NCI-H1105 treated with DMSO at 0.1 percent for 48 hours (cell line): ENCODE measurements around the gene PRKCZ.

Source experiments
- DNase-seq: peaks from one replicate; lab custom pipeline; 2025; lab: John Stamatoyannopoulos, UW

Gene PRKCZ

DNA sequence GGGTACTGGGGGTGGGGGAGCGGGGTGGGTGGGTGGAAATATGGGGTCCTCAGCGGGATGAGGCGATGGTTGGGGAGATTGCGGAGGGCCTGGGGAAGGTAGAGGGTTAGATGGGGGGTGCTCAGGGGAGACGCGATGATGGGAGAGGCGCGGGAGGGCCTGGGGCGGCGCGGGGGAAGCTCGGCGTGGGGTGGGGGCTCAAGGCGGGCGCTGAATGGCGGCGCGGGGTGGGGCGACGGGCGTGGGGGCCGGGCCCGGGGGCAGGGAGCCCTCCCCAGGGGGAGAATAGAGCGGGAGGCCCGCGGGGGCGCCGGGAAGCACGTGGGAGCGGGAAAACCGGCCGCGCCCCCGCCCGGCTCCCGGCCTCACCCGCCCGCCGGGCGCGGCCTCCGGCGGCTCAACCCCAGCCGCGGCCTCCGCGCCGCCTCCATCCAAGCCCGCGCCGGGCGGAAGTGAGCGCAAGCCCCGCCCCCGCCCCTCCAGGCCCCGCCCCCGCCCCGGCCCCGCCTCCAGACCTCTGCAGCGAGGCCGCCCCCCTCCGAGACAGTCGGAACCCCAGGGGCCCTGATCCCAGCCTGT lies 144.2 kb downstream of the PRKCZ start, which contains the start of gene FAAP20:
FAAP20 (minus strand) TSS at position 454 of the 579 bp plus-strand sequence; CDS start at position 431, 23 bp downstream.
- peak; percentile 45 for DNase-seq

DNA sequence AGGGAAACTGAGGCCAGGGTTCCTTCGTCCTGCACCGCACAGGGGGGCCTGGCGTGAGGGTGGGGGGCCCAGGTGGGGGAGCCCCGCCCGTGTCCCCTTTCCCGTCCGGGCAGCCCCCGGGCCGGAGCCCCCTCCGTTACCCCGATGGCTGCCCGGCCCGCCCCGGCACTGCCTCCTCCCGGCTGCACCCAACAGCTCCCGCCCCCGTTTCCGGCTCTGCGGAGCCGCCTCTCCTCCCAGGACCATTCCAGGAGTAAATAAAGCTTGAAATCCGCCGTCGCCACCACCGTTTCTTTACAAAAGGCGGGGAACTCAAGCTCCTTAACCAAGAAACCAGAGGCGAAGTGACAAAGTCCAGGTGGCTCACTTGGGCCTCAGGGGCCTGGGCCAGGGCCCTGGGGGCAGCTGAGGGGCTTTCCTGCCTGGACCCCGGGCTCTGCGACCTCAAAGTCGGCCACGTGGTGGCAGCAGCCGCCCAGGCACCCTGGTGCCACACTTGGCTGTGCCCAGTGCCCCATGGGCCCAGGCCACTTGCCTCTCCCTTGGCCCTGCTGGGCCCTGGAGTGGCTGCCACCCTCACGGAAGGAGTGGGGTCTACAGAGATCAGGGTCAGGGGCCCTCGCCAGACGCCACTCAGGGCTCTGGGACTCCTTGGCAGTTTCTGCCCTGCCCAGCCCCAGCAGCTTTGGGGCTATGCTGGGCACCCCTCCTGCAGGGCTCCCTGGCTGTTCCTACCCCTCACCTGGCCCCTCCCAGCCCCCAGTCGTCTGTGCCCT lies 144.9 kb downstream of the PRKCZ start:
- DNase-seq, result peak; percentile 68

DNA sequence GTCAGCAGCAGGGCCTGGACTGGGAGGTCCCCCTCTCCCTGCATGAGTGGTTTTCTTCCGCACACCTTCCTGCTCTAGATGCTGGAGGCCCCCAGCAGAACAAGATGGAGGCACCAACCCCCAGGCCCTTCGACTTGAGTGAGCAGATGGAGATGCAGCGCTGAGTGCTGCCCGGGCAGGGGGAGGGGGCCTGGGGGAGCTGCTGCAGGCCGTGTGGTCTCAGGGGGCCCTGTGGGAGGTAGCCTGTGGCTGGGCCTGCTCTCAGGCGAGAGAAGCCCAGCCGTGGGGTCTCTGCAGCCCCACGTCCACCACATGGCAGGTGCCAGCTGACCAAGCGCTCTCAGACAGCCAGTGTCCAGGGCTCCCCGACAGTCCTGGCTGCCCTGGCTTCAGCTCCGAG lies 145.6 kb downstream of the PRKCZ start:
- no peak for DNase-seq

DNA sequence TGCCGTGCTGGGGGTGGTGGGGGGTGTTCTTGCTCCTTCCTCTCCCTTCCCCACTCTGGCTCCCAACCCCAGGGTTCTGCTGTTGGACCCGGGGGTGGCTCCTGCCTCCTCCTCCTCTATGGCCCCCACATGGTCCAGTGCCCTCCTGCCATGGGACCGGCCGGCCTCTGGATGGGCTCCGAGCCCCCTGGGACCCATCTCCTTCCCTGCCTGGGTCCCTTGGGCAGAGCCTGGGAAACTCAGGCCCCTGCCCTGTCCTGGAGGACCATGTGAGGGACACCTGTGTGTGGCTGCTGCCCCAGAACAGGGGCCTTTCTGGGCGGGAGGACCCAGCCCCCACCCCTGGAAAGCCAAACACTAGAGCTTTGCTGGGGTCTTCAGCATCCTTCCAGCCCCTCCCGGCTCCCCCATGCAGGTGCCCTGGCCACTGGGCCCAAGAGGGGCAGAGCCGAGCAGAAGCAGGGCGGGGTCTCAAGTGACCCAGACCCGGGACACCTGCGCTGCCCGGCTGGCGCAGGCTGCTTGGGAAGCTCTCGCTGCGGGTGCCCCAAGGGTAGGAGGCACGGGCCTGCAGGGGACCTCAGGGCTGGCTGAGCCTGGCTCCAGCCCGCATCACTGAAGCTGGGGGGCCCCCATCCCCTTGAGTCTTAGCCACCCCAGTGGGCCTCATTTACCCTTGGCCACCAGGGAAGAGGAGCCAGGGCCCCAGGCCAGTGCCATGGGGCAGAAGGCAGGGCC lies 146.9 kb downstream of the PRKCZ start:
- no peak for DNase-seq

DNA sequence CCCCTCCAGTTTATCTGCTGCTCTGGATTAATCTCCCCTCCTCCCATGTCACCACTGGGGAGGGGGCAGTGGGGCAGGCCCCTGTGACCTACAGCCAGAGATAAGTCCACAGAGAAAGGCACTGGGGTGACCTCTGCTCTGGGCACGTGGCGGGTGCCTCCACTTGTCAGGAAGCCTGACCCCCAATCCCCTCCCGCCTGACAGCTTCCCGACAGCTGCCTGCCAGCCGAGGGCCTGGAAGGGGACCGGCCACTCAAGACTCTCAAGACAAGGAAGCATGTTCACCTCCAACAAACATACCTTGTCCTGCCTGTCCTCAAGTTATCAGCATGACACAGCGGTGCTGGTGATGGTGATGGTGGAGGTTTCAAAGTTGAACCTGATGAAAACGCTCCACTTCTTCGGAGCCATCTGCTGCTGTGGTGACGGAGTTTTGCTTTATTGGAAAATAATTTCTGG lies 147.5 kb downstream of the PRKCZ start:
- DNase-seq, result no peak

DNA sequence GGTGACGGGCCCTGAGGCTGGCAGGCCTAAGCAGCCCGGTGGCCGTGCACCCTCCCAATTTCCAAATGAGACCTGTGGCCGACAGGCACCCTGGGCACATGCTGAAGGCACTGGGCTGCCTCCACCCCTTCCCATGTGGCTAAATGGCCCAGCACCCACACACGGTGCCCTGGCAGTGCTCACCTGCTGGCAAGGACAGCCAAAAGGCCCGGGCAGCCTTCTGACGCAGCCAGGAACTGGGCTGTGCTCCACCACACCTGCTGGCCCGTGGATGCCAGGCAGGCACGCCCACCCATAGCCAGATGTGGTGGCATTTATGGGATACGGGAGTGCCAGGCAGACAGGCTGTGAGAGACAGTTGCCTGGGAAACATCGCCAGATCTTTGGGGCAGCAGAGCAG lies 148.4 kb downstream of the PRKCZ start:
- no peak for DNase-seq

DNA sequence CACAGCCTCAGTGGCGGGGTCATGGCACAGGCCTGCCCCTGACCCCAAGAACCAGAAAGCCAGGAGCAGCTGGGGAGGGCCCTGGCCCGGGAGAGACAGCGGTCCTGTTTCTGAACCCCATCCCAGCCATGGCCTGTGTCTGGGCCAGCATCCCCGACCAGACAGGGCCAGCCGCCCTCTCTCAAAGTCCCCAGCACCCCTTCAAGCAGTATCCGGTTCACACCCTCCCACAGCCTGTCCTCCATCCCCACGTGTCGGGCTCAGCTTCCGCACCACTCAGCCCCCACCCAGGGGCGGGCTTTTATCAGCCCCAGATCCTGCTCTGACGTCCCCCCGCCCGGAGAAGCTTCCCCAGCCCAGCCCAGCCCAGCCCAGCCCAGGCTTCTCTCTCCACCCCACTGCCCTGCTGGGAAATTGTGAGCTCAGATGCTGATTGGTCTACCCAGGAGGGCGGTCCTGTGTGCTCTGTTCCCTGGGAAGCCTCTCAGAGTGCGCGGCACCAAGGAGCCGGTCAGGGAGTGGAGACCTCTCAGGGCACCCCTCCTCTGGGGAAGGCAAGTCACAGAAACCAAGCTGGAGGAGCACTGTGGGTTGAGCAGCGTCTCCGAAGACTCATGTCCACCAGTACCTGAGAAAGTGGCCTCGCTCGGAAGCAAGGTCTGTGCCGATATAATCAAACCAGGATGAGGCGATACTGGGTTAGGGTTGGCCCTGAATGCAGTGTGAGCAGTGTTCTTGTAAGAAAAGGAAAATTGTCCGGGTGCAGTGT lies 149.0 kb downstream of the PRKCZ start:
- DNase-seq, result no peak

DNA sequence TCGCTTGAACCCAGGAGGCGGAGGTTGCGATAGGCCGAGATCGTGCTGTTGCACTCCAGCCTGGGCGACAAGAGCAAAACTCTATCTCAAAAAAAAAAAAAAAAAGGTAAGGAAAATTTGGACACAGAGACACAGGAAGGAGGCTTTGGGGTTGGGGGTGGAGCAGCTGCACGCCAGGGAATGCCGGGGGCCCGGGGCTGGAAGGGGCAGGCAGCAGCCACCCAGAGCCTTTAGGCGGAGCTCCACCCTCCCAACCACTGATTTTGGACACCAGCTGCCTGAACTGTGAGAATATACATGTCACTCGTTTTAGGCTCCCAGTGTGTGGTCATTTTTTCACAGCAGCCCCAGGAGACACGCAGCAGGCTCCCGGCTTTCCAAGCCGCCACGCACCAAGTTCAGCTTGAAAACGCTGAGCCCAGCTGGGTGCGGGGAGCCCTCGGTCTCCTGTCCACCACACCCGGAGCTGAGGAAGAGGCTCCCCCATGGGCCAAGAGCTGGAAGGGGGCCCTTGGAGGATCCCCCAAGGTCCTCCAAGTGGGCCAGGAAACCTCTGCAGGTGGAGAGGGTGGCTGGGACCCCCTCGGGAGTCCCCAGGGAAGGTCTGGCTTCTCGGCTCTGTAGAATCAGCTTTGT lies 150.2 kb downstream of the PRKCZ start:
- no peak for DNase-seq

DNA sequence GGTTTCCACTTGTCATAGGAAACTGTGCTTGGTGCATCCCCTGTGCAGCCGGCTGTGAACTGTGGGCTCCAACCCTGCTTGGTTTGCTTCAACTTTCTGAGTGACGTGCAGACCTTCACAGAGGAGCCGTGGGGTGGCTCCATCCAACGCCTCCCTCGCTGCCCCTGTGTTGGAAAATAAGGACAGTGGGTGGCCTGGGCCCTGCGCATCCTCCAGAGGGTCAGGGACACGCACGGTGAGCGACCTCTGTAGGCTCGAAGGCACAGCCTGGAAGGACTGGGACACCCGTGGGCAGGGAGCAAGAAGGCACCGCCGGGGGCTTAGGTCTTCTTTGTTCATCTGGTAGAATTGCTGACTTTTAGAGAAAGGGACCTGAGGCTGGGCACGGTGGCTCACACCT lies 150.9 kb downstream of the PRKCZ start:
- DNase-seq, result no peak

DNA sequence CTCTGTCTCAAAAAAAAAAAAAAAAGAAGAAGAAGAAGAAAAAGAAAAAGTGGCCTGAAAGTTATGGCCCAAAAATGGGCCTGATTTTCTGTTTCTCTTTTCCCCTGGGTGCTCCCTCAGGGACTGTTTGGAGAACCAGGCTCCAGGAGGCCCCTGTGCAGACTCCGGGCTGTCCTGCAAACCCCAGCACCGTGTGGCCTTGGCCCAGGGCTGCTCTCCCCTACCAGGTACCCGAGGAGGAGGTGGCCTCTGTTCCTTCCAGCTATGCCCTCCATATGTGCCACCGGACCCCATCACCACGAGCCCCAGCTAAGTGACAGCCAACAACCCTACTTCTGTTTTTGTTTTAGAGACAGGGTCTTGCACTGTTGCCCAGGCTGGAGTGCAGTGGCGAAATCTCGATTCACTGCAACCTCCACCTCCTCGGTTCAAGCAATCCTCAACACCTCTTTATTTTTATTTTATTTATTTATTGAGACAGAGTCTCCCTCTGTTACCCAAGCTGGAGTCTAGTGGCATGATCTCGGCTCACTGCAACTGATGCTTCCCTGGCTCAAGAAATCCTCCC lies 151.9 kb downstream of the PRKCZ start:
- no peak for DNase-seq

DNA sequence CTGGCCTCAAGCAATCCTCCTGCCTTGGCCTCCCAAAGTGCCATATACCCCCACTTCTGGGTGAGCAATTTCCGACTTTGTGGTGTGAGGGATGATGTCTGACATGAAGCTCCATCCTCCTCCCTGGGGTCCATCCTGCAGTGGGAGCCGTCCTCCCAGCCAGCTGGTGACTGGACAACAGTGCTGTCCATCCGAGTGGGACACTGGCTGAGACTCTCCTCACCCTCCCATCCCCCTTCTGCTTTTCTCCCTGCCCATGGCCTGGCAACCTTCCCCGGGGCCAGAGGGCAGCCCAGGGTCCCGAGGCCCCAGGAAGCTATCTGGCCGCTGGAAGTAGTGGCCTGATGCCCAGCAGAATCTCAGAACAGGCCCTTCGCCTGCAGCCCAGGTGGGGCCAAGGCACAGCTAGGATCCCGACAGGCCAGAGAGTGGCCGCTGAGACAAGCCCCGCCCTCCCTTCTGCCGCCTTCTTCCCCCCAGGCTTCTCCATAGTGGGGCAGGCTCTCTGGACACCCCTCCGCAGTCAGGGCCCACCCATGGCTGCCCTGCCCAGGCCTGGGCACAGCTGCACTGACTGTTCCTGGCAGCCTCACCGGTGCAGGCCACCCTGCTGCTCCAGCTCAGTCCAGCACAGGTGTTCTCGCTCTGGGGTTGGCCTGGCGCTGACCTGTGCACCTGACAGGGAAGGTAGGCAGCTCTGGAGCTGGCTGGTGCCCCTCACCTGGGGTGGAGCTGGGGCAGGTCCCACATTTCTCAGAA lies 152.8 kb downstream of the PRKCZ start:
- no peak for DNase-seq

DNA sequence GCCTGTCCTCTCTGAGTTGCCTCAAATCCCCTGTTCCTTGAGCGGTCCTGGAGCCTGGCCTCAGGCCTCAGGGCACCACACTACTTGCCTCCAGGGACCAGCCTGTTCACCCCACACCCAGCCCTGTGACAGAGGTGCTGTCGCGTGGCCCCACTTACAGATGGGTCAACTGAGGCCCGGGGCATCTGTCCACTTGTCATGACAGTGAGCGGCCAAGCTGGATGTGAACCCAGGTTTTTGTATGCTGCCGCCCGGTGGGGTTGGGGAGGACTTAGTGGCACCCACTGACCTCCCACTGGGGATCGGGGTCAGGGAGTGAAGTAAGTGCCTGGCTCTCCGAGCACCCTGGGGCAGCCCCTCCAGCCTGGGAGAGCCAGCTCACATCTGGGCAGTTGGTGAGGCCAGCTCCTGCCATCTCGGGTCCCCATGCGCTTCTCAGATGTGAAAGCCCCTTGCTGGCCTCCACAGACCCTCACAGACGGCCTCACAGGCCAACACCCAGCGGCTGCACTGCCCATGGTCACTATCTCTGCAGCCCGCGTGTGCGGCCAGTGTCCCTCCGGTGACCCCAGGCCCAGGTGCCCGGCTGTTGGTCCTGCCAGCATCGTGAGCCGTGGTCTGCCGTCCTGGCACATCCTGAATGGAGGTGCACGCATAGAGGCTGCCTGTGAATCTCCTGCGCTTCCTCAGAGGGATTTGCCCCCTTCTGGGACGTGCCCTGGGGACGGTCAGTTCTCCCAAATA lies 153.6 kb downstream of the PRKCZ start:
- no peak for DNase-seq

DNA sequence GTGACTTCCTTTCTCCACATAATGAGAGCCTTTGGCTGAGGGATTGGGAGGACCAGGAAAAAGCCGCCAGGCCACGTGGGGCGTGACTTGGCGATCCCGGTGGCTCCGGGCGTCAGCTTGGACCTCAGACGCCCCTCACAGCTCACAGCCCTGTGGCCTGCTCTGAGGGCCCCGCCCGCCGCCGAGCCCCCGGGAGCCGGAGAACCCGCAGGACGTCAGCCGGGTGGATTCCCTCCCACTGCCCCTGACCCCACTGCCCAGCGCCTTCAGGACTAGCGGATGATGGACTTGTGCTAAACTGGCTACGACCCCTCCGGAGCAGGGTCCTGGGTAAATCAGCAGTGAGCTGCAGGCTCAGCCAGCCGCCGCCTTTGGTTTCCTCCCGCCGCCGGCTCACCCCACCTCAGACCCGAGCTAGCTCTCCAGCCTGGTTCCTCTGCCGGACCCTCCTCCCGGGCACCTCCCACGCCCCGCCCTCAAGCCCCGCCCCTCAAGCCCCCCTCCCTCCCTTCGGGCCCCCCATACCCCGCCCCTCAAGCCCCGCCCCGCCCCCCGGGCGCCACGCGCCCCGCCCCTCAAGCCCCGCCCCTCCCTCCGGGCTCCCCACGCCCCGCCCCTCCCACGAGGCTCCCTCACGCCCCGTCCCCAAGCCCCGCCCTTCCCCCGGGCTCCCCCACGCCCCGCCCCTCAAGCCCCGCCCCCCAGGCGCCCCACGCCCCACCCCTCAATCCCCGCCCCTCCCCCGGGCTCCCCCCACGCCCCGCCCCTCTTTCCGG lies 154.4 kb downstream of the PRKCZ start:
- peak; percentile 22 for DNase-seq

DNA sequence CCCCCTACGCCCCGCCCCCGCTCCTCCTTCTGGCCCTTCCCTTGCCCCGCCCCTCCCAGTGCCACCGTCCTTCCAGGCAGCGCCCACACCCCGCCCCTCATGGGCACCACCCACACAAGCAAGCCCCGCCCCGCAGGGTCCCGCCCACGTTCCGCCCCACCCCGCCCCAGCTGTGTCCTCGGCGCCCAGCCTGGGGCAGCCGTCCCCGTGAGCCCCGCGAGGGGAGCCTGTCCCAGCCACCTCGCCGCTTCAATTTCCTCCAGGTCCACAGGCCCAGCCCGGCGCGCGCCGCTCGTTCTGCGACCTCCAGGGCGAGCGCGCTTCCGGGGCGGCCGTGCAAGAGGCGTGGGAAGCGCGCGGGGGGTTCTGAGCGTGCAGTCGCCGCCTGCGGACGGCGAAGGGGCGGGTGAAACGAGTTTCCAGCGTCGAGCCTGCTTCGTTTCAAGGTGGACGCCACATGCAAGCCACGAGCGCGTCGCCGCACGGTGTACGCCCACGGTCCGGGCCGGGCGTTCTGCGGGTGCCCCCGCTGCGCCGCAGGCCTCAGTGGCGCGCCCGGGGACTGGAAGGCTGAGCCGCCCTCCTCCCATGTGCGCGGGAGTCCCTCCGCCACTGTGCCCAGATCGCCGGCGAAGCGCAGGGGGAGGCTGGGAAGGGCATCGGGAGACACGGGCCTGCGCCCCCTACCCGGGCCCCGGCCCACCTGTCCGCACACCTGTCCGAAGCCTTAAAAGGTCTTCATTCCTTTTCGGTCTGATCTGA lies 155.2 kb downstream of the PRKCZ start:
- peak; percentile 30 for DNase-seq

DNA sequence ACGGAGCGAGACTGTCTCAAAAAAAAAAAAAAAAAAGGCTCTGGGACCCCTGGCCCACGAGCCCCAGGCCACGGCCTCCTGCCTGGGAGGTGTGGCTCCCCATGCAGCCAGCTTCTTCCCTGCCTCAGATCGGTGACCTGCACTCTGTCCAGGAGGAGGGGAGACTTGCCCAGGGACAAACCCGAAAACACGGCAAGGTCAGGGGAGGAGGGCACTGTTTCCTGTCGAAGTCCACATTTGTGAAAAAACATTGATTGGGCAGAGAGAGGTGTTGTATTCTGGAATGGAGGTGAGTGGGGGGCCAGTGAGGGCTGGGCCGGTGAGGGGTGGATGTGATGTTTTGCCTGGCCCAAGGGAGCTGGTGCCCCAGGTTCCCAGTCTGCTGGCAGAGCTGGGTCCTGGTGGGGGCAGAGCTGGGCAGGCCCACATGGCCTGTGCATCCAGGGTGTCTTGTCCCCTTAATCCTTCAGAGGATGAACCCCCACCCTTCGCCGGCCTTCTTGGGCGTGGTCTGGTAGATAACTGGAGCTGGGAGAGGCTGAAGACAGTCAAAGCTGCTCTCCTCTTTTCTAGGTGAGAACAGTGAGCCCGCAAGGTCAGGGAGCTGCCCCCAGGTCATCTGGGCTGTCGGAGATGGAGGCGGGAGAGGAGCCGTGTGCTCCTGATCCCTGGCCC lies 156.7 kb downstream of the PRKCZ start:
- DNase-seq, result no peak

DNA sequence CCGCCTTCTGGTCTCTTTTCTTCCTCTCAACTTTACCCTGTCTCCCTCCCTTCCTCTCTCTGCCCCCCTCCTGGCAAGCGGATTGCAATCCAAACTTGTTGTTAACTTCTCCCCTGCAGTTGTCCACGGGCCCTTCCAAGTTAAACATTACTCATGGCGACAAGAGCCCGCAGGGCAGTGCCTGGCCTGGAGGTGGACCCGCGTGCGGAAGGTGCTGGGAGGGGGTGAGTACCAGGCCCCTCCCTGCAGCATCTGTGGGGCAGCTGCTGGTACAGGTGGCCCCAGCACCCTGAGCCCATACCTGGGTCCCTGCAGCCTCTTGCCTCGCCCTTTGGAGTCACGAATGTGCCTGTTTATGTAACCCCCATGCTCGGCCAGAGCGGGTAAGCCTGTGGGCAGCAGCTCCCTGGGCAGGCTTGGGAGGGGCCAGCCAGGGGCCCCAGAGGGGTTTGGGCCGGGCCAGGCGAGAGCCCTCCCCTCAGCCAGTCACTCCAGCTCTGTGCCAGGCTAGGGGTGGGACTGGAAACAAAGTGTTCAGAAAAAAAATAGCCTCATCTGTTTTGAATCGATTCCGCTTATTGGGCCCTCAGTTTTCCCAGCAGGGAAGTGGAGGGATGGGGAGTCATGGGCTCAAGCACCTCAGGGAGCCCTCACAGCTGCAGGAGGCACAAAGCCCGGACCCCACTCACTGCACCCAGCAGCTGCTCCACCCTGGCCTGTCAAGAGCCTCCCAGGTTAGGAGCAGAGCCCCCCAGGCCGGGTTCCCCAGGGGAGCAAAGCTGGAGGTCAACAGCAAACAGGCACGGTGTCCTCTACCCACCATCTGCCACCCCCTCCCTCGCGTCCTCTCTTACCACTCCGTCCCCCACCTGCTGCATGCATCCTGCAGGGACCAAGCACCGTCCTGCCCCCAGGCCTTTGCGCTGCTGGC lies 158.4 kb downstream of the PRKCZ start:
- no peak for DNase-seq
